ENCODE measurements around the gene MXD4. TPM values are rescaled to one million over a fixed set of nuclear protein-coding genes. Genes with fewer than 3 reads are reported as not detected.

The MXD4 gene
- total RNA-seq, 5 donors from 2014 or later (not counting 1 experiment from before 2014, with no cell fraction given), result 57.0 to 125 (median 78.2) TPM

GRCh38 chr4:2303686-2304320, 41.9 kb upstream of the MXD4 start:
- H3K9me3 Mint-ChIP-seq, result peaks cover 6 to 9% (median 6%) of the 10 kb centered on the region in 3 donors
- no peak for ATAC-seq (replicated peaks in 1 of 4)
- no peak overlapping the region for H3K27ac Mint-ChIP-seq
- Histone ChIP-seq H3K9me3 (peaks cover 2% of the 10 kb centered on the region), H3K36me3 (ENCODE audit: control insufficient read depth in 2 of 2, extremely low read depth in 1 of 2, insufficient read depth in 1 of 2, low read length in 1 of 2) (peaks cover 0 to 8% of the 10 kb centered on the region in 2 donors), H3K4me3 (ENCODE audit: control insufficient read depth in 1 of 2, extremely low read depth in 1 of 2, low read length in 1 of 2) (no peak overlapping the region), H3K4me1 (ENCODE audit: control insufficient read depth in 1 of 2, extremely low read depth in 1 of 2, insufficient read depth in 2 of 2, low read length in 2 of 2) (no peaks in the 10 kb centered on the region), H3K27me3 (replicated peaks in 1 of 2; ENCODE audit: control insufficient read depth in 2 of 2, extremely low read depth in 1 of 2, insufficient read depth in 2 of 2, low read length in 1 of 2) (no peaks in the 10 kb centered on the region), H3K27ac (ENCODE audit: low read length) (no peak overlapping the region)
- H3K27me3 Mint-ChIP-seq, result no peaks in the 10 kb centered on the region
- ChIA-PET CTCF (no interaction called here), POLR2A (no interaction called here)
- DNase-seq, result no peak
- 87% methylated on average over 31 of the region's 31 CpGs for WGBS (ENCODE audit: insufficient coverage)
- peaks cover 25% of the 10 kb centered on the region for H3K36me3 Mint-ChIP-seq
- no peak overlapping the region for H3K4me3 Mint-ChIP-seq
- H3K4me1 Mint-ChIP-seq, result peaks cover 0 to 11% (median 4%) of the 10 kb centered on the region in 3 donors

DNA sequence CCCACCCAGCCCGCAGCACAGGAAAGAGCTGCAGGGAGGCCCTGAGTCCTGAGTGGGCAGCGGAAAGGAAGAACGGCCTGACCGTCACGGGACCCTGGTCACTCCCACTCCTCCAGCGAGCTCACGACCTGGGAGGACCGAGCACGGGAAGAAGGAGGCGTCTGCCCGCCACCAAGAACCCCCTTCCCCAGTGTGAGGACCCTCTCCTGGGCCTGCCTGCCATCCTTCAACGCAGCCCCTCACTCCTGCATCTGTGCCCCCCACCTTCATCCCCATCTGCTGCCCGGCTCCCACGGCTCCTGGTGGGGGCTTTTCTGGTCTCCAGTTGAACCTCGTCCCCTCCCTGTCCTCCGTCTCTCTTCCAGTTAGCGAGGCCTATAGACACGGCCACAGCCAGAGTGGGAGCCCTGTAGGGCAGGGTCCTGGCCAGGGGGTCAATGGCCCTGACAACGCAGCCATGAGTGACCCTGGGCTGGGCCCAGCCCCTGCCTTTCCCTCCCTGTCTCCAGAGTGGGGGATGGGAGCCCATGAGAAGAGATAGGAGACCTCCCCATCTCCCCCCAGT, 41.3 kb upstream of the MXD4 start:
- Histone ChIP-seq H3K4me1 (ENCODE audit: control insufficient read depth in 1 of 2, extremely low read depth in 1 of 2, insufficient read depth in 2 of 2, low read length in 2 of 2) (peaks cover 0 to 5% of the 10 kb centered on the region in 2 experiments), H3K9me3 (peaks cover 2% of the 10 kb centered on the region), H3K27me3 (replicated peaks in 1 of 2; ENCODE audit: control insufficient read depth in 2 of 2, extremely low read depth in 1 of 2, insufficient read depth in 2 of 2, low read length in 1 of 2) (no peaks in the 10 kb centered on the region), H3K36me3 (ENCODE audit: control insufficient read depth in 2 of 2, extremely low read depth in 1 of 2, insufficient read depth in 1 of 2, low read length in 1 of 2) (peaks cover 0 to 8% of the 10 kb centered on the region in 2 donors), H3K27ac (ENCODE audit: low read length) (no peak overlapping the region), H3K4me3 (ENCODE audit: control insufficient read depth in 1 of 2, extremely low read depth in 1 of 2, low read length in 1 of 2) (no peak overlapping the region)
- Mint-ChIP-seq H3K4me3 (no peak overlapping the region), H3K36me3 (peaks cover 25% of the 10 kb centered on the region), H3K27me3 (no peaks in the 10 kb centered on the region), H3K9me3 (peaks cover 5 to 9% (median 6%) of the 10 kb centered on the region in 3 donors), H3K27ac (no peak overlapping the region), H3K4me1 (peaks cover 2 to 17% (median 5%) of the 10 kb centered on the region in 3 donors)
- no peak for DNase-seq
- CTCF ChIA-PET, result interaction anchor here in 1 of 2 donors (0.6 kb wide), 1 partner anchor 712 kb away, joined by 4 read pairs; no protein-coding TSS in a partner anchor
- POLR2A ChIA-PET, result no interaction called here
- no peak for ATAC-seq (replicated peaks in 1 of 4)
- 93% methylated on average over 16 of the region's 19 CpGs for WGBS (ENCODE audit: insufficient coverage)

GRCh38 chr4:2302387-2303119, 40.6 kb upstream of the MXD4 start:
- H3K4me1 Mint-ChIP-seq, result peaks cover 8 to 24% (median 11%) of the 10 kb centered on the region in 3 donors
- DNase-seq (no peak), ATAC-seq (replicated peaks in 1 of 4) (no peak)
- no peaks in the 10 kb centered on the region for H3K27me3 ChIP-seq (replicated peaks in 1 of 2; ENCODE audit: control insufficient read depth in 2 of 2, extremely low read depth in 1 of 2, insufficient read depth in 2 of 2, low read length in 1 of 2)
- WGBS (ENCODE audit: insufficient coverage), result 93% methylated on average over 20 of the region's 28 CpGs
- H3K27me3 Mint-ChIP-seq, result no peaks in the 10 kb centered on the region
- H3K27ac ChIP-seq (ENCODE audit: low read length), result no peak overlapping the region
- CTCF ChIA-PET, result interaction anchor here in 1 of 2 donors (0.6 kb wide), 1 partner anchor 712 kb away, joined by 4 read pairs; no protein-coding TSS in a partner anchor
- no peaks in the 10 kb centered on the region for H3K9me3 ChIP-seq
- H3K36me3 ChIP-seq (ENCODE audit: control insufficient read depth in 2 of 2, extremely low read depth in 1 of 2, insufficient read depth in 1 of 2, low read length in 1 of 2), result peaks cover 0 to 8% of the 10 kb centered on the region in 2 donors
- H3K4me3 Mint-ChIP-seq, result no peak overlapping the region
- peaks cover 4 to 6% (median 5%) of the 10 kb centered on the region in 3 donors for H3K9me3 Mint-ChIP-seq
- H3K4me3 ChIP-seq (ENCODE audit: control insufficient read depth in 1 of 2, extremely low read depth in 1 of 2, low read length in 1 of 2), result no peak overlapping the region
- H3K36me3 Mint-ChIP-seq, result peaks cover 23% of the 10 kb centered on the region
- H3K27ac Mint-ChIP-seq, result no peak overlapping the region
- POLR2A ChIA-PET, result no interaction called here
- H3K4me1 ChIP-seq (ENCODE audit: control insufficient read depth in 1 of 2, extremely low read depth in 1 of 2, insufficient read depth in 2 of 2, low read length in 2 of 2), result peaks cover 0 to 8% of the 10 kb centered on the region in 2 experiments

- no peak overlapping the region for H3K4me3 ChIP-seq (ENCODE audit: control insufficient read depth in 1 of 2, extremely low read depth in 1 of 2, low read length in 1 of 2)
- Mint-ChIP-seq H3K4me1 (peaks cover 11 to 30% (median 15%) of the 10 kb centered on the region in 3 donors), H3K9me3 (peaks cover 2% of the 10 kb centered on the region in 3 donors), H3K27ac (no peak overlapping the region), H3K36me3 (peaks cover 22% of the 10 kb centered on the region), H3K4me3 (no peak overlapping the region), H3K27me3 (no peaks in the 10 kb centered on the region)
- peaks cover 0 to 8% of the 10 kb centered on the region in 2 donors for H3K36me3 ChIP-seq (ENCODE audit: control insufficient read depth in 2 of 2, extremely low read depth in 1 of 2, insufficient read depth in 1 of 2, low read length in 1 of 2)
- no peaks in the 10 kb centered on the region for H3K27me3 ChIP-seq (replicated peaks in 1 of 2; ENCODE audit: control insufficient read depth in 2 of 2, extremely low read depth in 1 of 2, insufficient read depth in 2 of 2, low read length in 1 of 2)
- no peak for DNase-seq
- no peak overlapping the region for H3K27ac ChIP-seq (ENCODE audit: low read length)
- peaks cover 1 to 15% of the 10 kb centered on the region in 2 experiments for H3K4me1 ChIP-seq (ENCODE audit: control insufficient read depth in 1 of 2, extremely low read depth in 1 of 2, insufficient read depth in 2 of 2, low read length in 2 of 2)
- no peaks in the 10 kb centered on the region for H3K9me3 ChIP-seq
- ChIA-PET POLR2A (no interaction called here), CTCF (no interaction called here)
- 91% methylated on average over 12 of the region's 19 CpGs for WGBS (ENCODE audit: insufficient coverage)
- no peak for ATAC-seq (replicated peaks in 1 of 4)
These were observed 39.9 kb upstream of the MXD4 start for GRCh38 chr4:2301806-2302205.

- Histone ChIP-seq H3K27me3 (replicated peaks in 1 of 2; ENCODE audit: control insufficient read depth in 2 of 2, extremely low read depth in 1 of 2, insufficient read depth in 2 of 2, low read length in 1 of 2) (no peaks in the 10 kb centered on the region), H3K27ac (ENCODE audit: low read length) (no peak overlapping the region), H3K9me3 (no peaks in the 10 kb centered on the region), H3K4me3 (ENCODE audit: control insufficient read depth in 1 of 2, extremely low read depth in 1 of 2, low read length in 1 of 2) (no peak overlapping the region), H3K36me3 (ENCODE audit: control insufficient read depth in 2 of 2, extremely low read depth in 1 of 2, insufficient read depth in 1 of 2, low read length in 1 of 2) (peaks cover 0 to 8% of the 10 kb centered on the region in 2 donors), H3K4me1 (ENCODE audit: control insufficient read depth in 1 of 2, extremely low read depth in 1 of 2, insufficient read depth in 2 of 2, low read length in 2 of 2) (peaks cover 6 to 21% of the 10 kb centered on the region in 2 experiments)
- ChIA-PET CTCF (no interaction called here), POLR2A (no interaction called here)
- peak overlapping the region in 1 of 2 donors; percentile 16 for H3K27ac Mint-ChIP-seq
- H3K36me3 Mint-ChIP-seq, result peaks cover 20% of the 10 kb centered on the region
- no peaks in the 10 kb centered on the region for H3K9me3 Mint-ChIP-seq
- ATAC-seq (replicated peaks in 1 of 4) (no peak), DNase-seq (no peak)
- no peak overlapping the region for H3K4me3 Mint-ChIP-seq
- 87% methylated on average over 8 of the region's 14 CpGs for WGBS (ENCODE audit: insufficient coverage)
- no peaks in the 10 kb centered on the region for H3K27me3 Mint-ChIP-seq
- peaks cover 13 to 33% (median 17%) of the 10 kb centered on the region in 3 donors for H3K4me1 Mint-ChIP-seq
These were observed 39.3 kb upstream of the MXD4 start for GRCh38 chr4:2301225-2301642.

- Mint-ChIP-seq H3K4me3 (no peak overlapping the region), H3K4me1 (peaks cover 19 to 39% (median 23%) of the 10 kb centered on the region in 3 donors), H3K36me3 (peaks cover 20% of the 10 kb centered on the region), H3K9me3 (no peaks in the 10 kb centered on the region), H3K27me3 (no peaks in the 10 kb centered on the region), H3K27ac (no peak overlapping the region)
- peaks cover 0 to 8% of the 10 kb centered on the region in 2 donors for H3K36me3 ChIP-seq (ENCODE audit: control insufficient read depth in 2 of 2, extremely low read depth in 1 of 2, insufficient read depth in 1 of 2, low read length in 1 of 2)
- ChIA-PET POLR2A (no interaction called here), CTCF (no interaction called here)
- no peaks in the 10 kb centered on the region for H3K27me3 ChIP-seq (replicated peaks in 1 of 2; ENCODE audit: control insufficient read depth in 2 of 2, extremely low read depth in 1 of 2, insufficient read depth in 2 of 2, low read length in 1 of 2)
- H3K9me3 ChIP-seq, result no peaks in the 10 kb centered on the region
- no peak for DNase-seq
- ATAC-seq (replicated peaks in 1 of 4), result no peak
- no peak overlapping the region for H3K4me3 ChIP-seq (ENCODE audit: control insufficient read depth in 1 of 2, extremely low read depth in 1 of 2, low read length in 1 of 2)
- peaks cover 11 to 27% of the 10 kb centered on the region in 2 experiments for H3K4me1 ChIP-seq (ENCODE audit: control insufficient read depth in 1 of 2, extremely low read depth in 1 of 2, insufficient read depth in 2 of 2, low read length in 2 of 2)
- WGBS (ENCODE audit: insufficient coverage), result 95% methylated on average over 30 of the region's 37 CpGs
- no peak overlapping the region for H3K27ac ChIP-seq (ENCODE audit: low read length)
These were observed 38.7 kb upstream of the MXD4 start for GRCh38 chr4:2300431-2301224.
